GM21515 (cell line): ENCODE results near the gene PON3.
"Not testable (repeated sequence)": the region's sequence is repeated elsewhere in the genome, so short reads cannot be mapped to it uniquely, and the experiment has no call there.

Experiments
- ATAC-seq: cut with Tn5 transposase; IDR thresholded peaks from one replicate; pipeline ENCODE4 v1.9.1; 2021; ENCODE audit not compliant: unreplicated experiment

The PON3 gene

GRCh38 chr7:95412075-95412474, 15.9 kb upstream of the PON3 start:
- no peak for ATAC-seq

GRCh38 chr7:95411666-95412065, 15.5 kb upstream of the PON3 start:
- no peak for ATAC-seq

GRCh38 chr7:95411036-95411435, 14.9 kb upstream of the PON3 start:
- ATAC-seq, result no peak

GRCh38 chr7:95407751-95408150, 11.6 kb upstream of the PON3 start:
- ATAC-seq, result no peak

GRCh38 chr7:95405800-95406199, 9.6 kb upstream of the PON3 start:
- no peak for ATAC-seq

GRCh38 chr7:95405208-95405607, 9.0 kb upstream of the PON3 start:
- ATAC-seq, result no peak

GRCh38 chr7:95404316-95404865, 8.2 kb upstream of the PON3 start:
- no peak for ATAC-seq

- no peak for ATAC-seq
Measured at GRCh38 chr7:95398155-95398940, 2.2 kb upstream of the PON3 start.

- ATAC-seq, result no peak
Measured at GRCh38 chr7:95397381-95397780, 1.2 kb upstream of the PON3 start.

GRCh38 chr7:95395755-95396135, 430 bp downstream of the PON3 start:
- no peak for ATAC-seq

GRCh38 chr7:95394370-95394769, 1.8 kb downstream of the PON3 start:
- no peak for ATAC-seq

GRCh38 chr7:95391761-95392160, 4.4 kb downstream of the PON3 start:
- ATAC-seq, result no peak

GRCh38 chr7:95389516-95389915, 6.7 kb downstream of the PON3 start:
- no peak for ATAC-seq

GRCh38 chr7:95379457-95379856, 16.7 kb downstream of the PON3 start:
- not testable (repeated sequence) for ATAC-seq

- no peak for ATAC-seq
Measured at GRCh38 chr7:95376632-95377400, 19.4 kb downstream of the PON3 start.

GRCh38 chr7:95375591-95376257, 20.5 kb downstream of the PON3 start:
- ATAC-seq, result no peak

- ATAC-seq, result no peak
Measured at GRCh38 chr7:95373323-95373722, 22.9 kb downstream of the PON3 start.

GRCh38 chr7:95368235-95368634, 27.9 kb downstream of the PON3 start:
- no peak for ATAC-seq

- no peak for ATAC-seq
Measured at GRCh38 chr7:95367606-95368005, 28.6 kb downstream of the PON3 start.

- ATAC-seq, result no peak
Measured at GRCh38 chr7:95365151-95365550, 31.0 kb downstream of the PON3 start.

GRCh38 chr7:95357623-95358022, 38.6 kb downstream of the PON3 start:
- no peak for ATAC-seq
